GM23338 (cell line): Measurements from ENCODE around the gene UBASH3B. TPM values are rescaled to one million over a fixed set of nuclear protein-coding genes. Genes with fewer than 3 reads are reported as not detected.

Experiments used
- ATAC-seq: fragments of 200-7000 bp; cut with Tn5 transposase; 3 replicates; pipeline ENCODE4 v1.9.1; 2020
- DNase-seq: peaks from one replicate; pipeline ENCODE4 v3.0.0-alpha.2; 2015; ENCODE audit warnings: low spot score
- H2AFZ ChIP-seq: fragments of 200-600 bp; sonication (generic); 2 replicates; pipeline ENCODE4 v1.8.0; 2016; ENCODE audit warnings: antibody characterized with exemption, mild to moderate bottlenecking, moderate library complexity
- H3F3A ChIP-seq: fragments of 200-600 bp; sonication (generic); replicated peaks from 2 replicates; pipeline ENCODE4 v1.8.0; 2017; ENCODE audit warnings: antibody characterized with exemption, mixed run types, low read depth
- H3K27ac ChIP-seq: fragments of 200-600 bp; sonication (generic); 2 replicates; pipeline ENCODE4 v1.6.1; 2016; ENCODE audit warnings: low read depth
- H3K27me3 ChIP-seq: fragments of 200-600 bp; sonication (generic); 2 replicates; pipeline ENCODE4 v1.8.0; 2016; ENCODE audit warnings: mild to moderate bottlenecking, mixed run types, moderate library complexity; ENCODE audit not compliant: insufficient read depth
- H3K36me3 ChIP-seq: fragments of 200-600 bp; sonication (generic); 2 replicates; pipeline ENCODE4 v1.8.0; 2016; ENCODE audit warnings: mild to moderate bottlenecking; ENCODE audit not compliant: insufficient read depth
- H3K4me1 ChIP-seq: fragments of 200-600 bp; sonication (generic); 2 replicates; pipeline ENCODE4 v1.8.0; 2016; ENCODE audit warnings: mild to moderate bottlenecking, moderate library complexity; ENCODE audit not compliant: insufficient read depth
- H3K4me2 ChIP-seq: fragments of 200-600 bp; sonication (generic); 2 replicates; pipeline ENCODE4 v1.7.1; 2017; ENCODE audit warnings: mixed run types
- H3K4me3 ChIP-seq: fragments of 200-600 bp; sonication (generic); 2 replicates; pipeline ENCODE4 v1.6.1; 2016; ENCODE audit warnings: mixed run types
- H3K79me2 ChIP-seq: fragments of 200-600 bp; sonication (generic); replicated peaks from 2 replicates; pipeline ENCODE4 v1.8.0; 2017; ENCODE audit warnings: mild to moderate bottlenecking; ENCODE audit not compliant: insufficient read depth
- H3K9me2 ChIP-seq: fragments of 200-600 bp; sonication (generic); 2 replicates; pipeline ENCODE4 v1.8.0; 2017; ENCODE audit not compliant: insufficient read depth
- H4K20me1 ChIP-seq: fragments of 200-600 bp; sonication (generic); replicated peaks from 2 replicates; pipeline ENCODE4 v1.8.0; 2017; ENCODE audit warnings: mild to moderate bottlenecking; ENCODE audit not compliant: insufficient read depth
- H3K27ac Mint-ChIP-seq: 2 replicates; pipeline ENCODE4 v1.8.0; 2020; ENCODE audit warnings: inconsistent platforms, mild to moderate bottlenecking, moderate library complexity, mixed read lengths
- H3K27me3 Mint-ChIP-seq: 3 replicates; pipeline ENCODE4 v1.8.0; 2022; ENCODE audit warnings: low read depth, mild to moderate bottlenecking, moderate library complexity, mixed read lengths, inconsistent platforms; ENCODE audit not compliant: insufficient read depth, poor library complexity
- H3K36me3 Mint-ChIP-seq: 3 replicates; pipeline ENCODE4 v1.8.0; 2021; ENCODE audit warnings: low read depth, mild to moderate bottlenecking, inconsistent platforms, moderate library complexity, mixed read lengths
- H3K4me1 Mint-ChIP-seq: 3 replicates; pipeline ENCODE4 v1.8.0; 2020; ENCODE audit warnings: mild to moderate bottlenecking, inconsistent platforms, mixed read lengths
- H3K4me3 Mint-ChIP-seq: 3 replicates; pipeline ENCODE4 v1.8.0; 2021; ENCODE audit warnings: moderate library complexity, mild to moderate bottlenecking, inconsistent platforms, mixed read lengths
- H3K9me3 Mint-ChIP-seq: 3 replicates; pipeline ENCODE4 v1.8.0; 2020; ENCODE audit warnings: moderate library complexity, mild to moderate bottlenecking, inconsistent platforms, mixed read lengths
- CREB1 ChIP-seq: fragments of 250-450 bp; sonication (Bioruptor Pico); IDR thresholded peaks from 2 replicates; pipeline ENCODE4 v1.5.0; 2020; ENCODE audit warnings: low read depth, mild to moderate bottlenecking, moderate library complexity
- EZH2 ChIP-seq: fragments of 200-600 bp; sonication (generic); IDR thresholded peaks from one replicate; pipeline ENCODE4 v1.8.0; 2017; ENCODE audit warnings: antibody characterized with exemption, mild to moderate bottlenecking, low read depth; ENCODE audit not compliant: unreplicated experiment
- STAT1 ChIP-seq: IDR thresholded peaks from one replicate; pipeline ENCODE4 v1.6.1; 2016; ENCODE audit warnings: antibody characterized with exemption; ENCODE audit not compliant: unreplicated experiment
- ZNF114 ChIP-seq: fragments of 250-450 bp; sonication (Bioruptor Pico); IDR thresholded peaks from 2 replicates; pipeline ENCODE4 v1.5.0; 2020; ENCODE audit warnings: mild to moderate bottlenecking, moderate library complexity
- ZNF331 ChIP-seq: fragments of 250-450 bp; sonication (Bioruptor Pico); IDR thresholded peaks from 2 replicates; pipeline ENCODE4 v1.5.0; 2020; ENCODE audit warnings: low read depth, mild to moderate bottlenecking, moderate library complexity
- polyA plus RNA-seq: library from polyadenylated mRNA; unstranded; fragments of >200 nt; fragmentation: Nextera tagmentation; extraction: Ambion mirVana; gene quantifications from 2 replicates; pipeline ENCODE4 v1.2.1, GENCODE V29; 2016
- total RNA-seq: library from RNA; depleted of rRNA; stranded (reverse); fragments of >200 nt; shearing (Covaris generic); gene quantifications from 2 replicates; pipeline ENCODE4 v1.2.3, GENCODE V29; 2014
- TF ChIP-seq, protein P1 (sequence below), 2 experiments: fragments of 200-600 bp in 1 of 2; sonication (generic) in 1 of 2; conservative IDR thresholded peaks; 2 replicates each; pipeline versions ENCODE4 v1.5.1 to v1.6.1; 2016 to 2017; ENCODE audit warnings: antibody characterized with exemption in 2 of 2, low read depth in 2 of 2, mild to moderate bottlenecking in 2 of 2, moderate library complexity in 1 of 2
- TF ChIP-seq, protein P2 (sequence below): IDR thresholded peaks from 2 replicates; pipeline ENCODE4 v1.6.1; 2016; ENCODE audit warnings: antibody characterized with exemption
- TF ChIP-seq, protein P3 (sequence below): fragments of 250-450 bp; sonication (Bioruptor Pico); IDR thresholded peaks from 2 replicates; pipeline ENCODE4 v1.5.0; 2020; ENCODE audit warnings: mild to moderate bottlenecking, moderate library complexity

Gene UBASH3B
- total and polyA plus RNA-seq, 2 experiments from 2014 or later = 2.1 to 12.0 TPM

DNA sequence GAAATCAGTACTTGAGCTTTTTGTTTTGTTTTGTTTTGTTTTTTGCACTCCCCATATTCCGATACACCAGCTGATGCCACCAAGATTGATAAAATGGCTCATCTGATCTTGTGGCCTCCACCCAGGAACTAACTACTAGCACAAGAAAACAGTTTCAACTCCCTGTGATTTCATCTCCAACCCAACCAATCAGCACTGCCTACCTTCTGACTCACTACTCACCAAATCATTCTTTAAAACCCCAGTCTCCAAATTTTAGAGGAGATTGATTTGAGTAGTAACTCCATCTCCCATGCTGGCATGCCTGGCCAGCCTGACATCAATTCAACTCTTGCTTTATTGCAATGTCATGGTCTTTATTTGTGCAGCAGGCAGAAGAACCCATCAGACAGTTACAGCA is 166.7 kb downstream of the UBASH3B start:
- Histone ChIP-seq H3F3A (no peaks in the 10 kb centered on the region), H4K20me1 (no peaks in the 10 kb centered on the region), H3K9me2 (no peaks in the 10 kb centered on the region), H3K4me1 (no peaks in the 10 kb centered on the region), H3K27me3 (no peaks in the 10 kb centered on the region), H2AFZ (no peak overlapping the region), H3K79me2 (no peaks in the 10 kb centered on the region), H3K27ac (no peak overlapping the region), H3K4me2 (no peak overlapping the region), H3K36me3 (peaks cover 21% of the 10 kb centered on the region), H3K4me3 (no peak overlapping the region)
- no peak for ATAC-seq
- Mint-ChIP-seq H3K9me3 (peaks cover 88% of the 10 kb centered on the region), H3K27me3 (peaks cover 2% of the 10 kb centered on the region), H3K27ac (no peak overlapping the region), H3K36me3 (peaks cover 82% of the 10 kb centered on the region), H3K4me3 (no peak overlapping the region), H3K4me1 (no peaks in the 10 kb centered on the region)
- DNase-seq = no peak
- TF ChIP-seq EZH2 (no peak), STAT1 (no peak), ZNF114 (CRISPR knock-in tag) (no peak), CREB1 (CRISPR knock-in tag) (no peak), ZNF331 (CRISPR knock-in tag) (no peak)
- TF ChIP-seq, protein P1, sequence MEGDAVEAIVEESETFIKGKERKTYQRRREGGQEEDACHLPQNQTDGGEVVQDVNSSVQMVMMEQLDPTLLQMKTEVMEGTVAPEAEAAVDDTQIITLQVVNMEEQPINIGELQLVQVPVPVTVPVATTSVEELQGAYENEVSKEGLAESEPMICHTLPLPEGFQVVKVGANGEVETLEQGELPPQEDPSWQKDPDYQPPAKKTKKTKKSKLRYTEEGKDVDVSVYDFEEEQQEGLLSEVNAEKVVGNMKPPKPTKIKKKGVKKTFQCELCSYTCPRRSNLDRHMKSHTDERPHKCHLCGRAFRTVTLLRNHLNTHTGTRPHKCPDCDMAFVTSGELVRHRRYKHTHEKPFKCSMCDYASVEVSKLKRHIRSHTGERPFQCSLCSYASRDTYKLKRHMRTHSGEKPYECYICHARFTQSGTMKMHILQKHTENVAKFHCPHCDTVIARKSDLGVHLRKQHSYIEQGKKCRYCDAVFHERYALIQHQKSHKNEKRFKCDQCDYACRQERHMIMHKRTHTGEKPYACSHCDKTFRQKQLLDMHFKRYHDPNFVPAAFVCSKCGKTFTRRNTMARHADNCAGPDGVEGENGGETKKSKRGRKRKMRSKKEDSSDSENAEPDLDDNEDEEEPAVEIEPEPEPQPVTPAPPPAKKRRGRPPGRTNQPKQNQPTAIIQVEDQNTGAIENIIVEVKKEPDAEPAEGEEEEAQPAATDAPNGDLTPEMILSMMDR (conservative IDR thresholded peaks at IDR 0.05; ENCODE audit: low read depth in 2 of 2) = no peak
- TF ChIP-seq, protein P2, sequence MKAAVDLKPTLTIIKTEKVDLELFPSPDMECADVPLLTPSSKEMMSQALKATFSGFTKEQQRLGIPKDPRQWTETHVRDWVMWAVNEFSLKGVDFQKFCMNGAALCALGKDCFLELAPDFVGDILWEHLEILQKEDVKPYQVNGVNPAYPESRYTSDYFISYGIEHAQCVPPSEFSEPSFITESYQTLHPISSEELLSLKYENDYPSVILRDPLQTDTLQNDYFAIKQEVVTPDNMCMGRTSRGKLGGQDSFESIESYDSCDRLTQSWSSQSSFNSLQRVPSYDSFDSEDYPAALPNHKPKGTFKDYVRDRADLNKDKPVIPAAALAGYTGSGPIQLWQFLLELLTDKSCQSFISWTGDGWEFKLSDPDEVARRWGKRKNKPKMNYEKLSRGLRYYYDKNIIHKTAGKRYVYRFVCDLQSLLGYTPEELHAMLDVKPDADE = no peak
- TF ChIP-seq, protein P3, sequence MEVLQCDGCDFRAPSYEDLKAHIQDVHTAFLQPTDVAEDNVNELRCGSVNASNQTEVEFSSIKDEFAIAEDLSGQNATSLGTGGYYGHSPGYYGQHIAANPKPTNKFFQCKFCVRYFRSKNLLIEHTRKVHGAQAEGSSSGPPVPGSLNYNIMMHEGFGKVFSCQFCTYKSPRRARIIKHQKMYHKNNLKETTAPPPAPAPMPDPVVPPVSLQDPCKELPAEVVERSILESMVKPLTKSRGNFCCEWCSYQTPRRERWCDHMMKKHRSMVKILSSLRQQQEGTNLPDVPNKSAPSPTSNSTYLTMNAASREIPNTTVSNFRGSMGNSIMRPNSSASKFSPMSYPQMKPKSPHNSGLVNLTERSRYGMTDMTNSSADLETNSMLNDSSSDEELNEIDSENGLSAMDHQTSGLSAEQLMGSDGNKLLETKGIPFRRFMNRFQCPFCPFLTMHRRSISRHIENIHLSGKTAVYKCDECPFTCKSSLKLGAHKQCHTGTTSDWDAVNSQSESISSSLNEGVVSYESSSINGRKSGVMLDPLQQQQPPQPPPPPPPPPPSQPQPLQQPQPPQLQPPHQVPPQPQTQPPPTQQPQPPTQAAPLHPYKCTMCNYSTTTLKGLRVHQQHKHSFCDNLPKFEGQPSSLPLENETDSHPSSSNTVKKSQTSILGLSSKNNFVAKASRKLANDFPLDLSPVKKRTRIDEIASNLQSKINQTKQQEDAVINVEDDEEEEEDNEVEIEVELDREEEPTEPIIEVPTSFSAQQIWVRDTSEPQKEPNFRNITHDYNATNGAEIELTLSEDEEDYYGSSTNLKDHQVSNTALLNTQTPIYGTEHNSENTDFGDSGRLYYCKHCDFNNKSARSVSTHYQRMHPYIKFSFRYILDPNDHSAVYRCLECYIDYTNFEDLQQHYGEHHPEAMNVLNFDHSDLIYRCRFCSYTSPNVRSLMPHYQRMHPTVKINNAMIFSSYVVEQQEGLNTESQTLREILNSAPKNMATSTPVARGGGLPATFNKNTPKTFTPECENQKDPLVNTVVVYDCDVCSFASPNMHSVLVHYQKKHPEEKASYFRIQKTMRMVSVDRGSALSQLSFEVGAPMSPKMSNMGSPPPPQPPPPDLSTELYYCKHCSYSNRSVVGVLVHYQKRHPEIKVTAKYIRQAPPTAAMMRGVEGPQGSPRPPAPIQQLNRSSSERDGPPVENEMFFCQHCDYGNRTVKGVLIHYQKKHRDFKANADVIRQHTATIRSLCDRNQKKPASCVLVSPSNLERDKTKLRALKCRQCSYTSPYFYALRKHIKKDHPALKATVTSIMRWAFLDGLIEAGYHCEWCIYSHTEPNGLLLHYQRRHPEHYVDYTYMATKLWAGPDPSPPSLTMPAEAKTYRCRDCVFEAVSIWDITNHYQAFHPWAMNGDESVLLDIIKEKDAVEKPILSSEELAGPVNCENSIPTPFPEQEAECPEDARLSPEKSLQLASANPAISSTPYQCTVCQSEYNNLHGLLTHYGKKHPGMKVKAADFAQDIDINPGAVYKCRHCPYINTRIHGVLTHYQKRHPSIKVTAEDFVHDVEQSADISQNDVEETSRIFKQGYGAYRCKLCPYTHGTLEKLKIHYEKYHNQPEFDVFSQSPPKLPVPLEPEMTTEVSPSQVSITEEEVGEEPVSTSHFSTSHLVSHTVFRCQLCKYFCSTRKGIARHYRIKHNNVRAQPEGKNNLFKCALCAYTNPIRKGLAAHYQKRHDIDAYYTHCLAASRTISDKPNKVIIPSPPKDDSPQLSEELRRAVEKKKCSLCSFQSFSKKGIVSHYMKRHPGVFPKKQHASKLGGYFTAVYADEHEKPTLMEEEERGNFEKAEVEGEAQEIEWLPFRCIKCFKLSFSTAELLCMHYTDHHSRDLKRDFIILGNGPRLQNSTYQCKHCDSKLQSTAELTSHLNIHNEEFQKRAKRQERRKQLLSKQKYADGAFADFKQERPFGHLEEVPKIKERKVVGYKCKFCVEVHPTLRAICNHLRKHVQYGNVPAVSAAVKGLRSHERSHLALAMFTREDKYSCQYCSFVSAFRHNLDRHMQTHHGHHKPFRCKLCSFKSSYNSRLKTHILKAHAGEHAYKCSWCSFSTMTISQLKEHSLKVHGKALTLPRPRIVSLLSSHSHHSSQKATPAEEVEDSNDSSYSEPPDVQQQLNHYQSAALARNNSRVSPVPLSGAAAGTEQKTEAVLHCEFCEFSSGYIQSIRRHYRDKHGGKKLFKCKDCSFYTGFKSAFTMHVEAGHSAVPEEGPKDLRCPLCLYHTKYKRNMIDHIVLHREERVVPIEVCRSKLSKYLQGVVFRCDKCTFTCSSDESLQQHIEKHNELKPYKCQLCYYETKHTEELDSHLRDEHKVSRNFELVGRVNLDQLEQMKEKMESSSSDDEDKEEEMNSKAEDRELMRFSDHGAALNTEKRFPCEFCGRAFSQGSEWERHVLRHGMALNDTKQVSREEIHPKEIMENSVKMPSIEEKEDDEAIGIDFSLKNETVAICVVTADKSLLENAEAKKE (CRISPR knock-in tag) = no peak
